Left lung (tissue), 10 donors: Measurements from ENCODE around the gene DENND1A. TPM values are rescaled to one million over a fixed set of nuclear protein-coding genes. Genes with fewer than 3 reads are reported as not detected.

Source experiments
- ATAC-seq: fragments of 200-7000 bp; cut with Tn5 transposase; one replicate; pipeline ENCODE4 v1.9.1; 2020; ENCODE audit warnings: moderate library complexity
- DNase-seq, 4 donors: peaks; one replicate each; pipeline ENCODE4 v3.0.0-alpha.2; 2013 to 2020
- H3K27ac ChIP-seq, 2 donors: fragments of 200-600 bp; sonication (generic) in 1 of 2; one replicate each; pipeline versions ENCODE4 v1.5.0 to v1.8.0; 2020 to 2021
- H3K27me3 ChIP-seq, 2 donors: fragments of 200-600 bp; sonication (generic) in 1 of 2; one replicate each; pipeline versions ENCODE4 v1.5.0 to v1.8.0; 2020 to 2021
- H3K36me3 ChIP-seq, 2 donors: fragments of 200-600 bp; sonication (generic) in 1 of 2; one replicate each; pipeline versions ENCODE4 v1.5.0 to v1.8.0; 2020 to 2021
- H3K4me1 ChIP-seq, 2 donors: fragments of 200-600 bp; one replicate each; pipeline ENCODE4 v1.8.0; 2021
- H3K4me3 ChIP-seq, 2 donors: fragments of 200-600 bp; sonication (generic) in 1 of 2; one replicate each; pipeline versions ENCODE4 v1.5.0 to v1.8.0; 2020 to 2021; ENCODE audit warnings: mild to moderate bottlenecking in 1 of 2
- H3K9me3 ChIP-seq, 2 donors: fragments of 200-600 bp; sonication (generic) in 1 of 2; one replicate each; pipeline versions ENCODE4 v1.5.0 to v1.8.0; 2020 to 2021
- CTCF ChIP-seq, 2 donors: fragments of 200-600 bp; sonication (generic) in 1 of 2; IDR thresholded peaks; one replicate each; pipeline versions ENCODE4 v1.5.0 to v1.8.0; 2021; ENCODE audit warnings: antibody characterized with exemption in 2 of 2
- intact Hi-C, 2 donors: fragments of 100-400 bp; cut with DNase I; formaldehyde crosslinking; loops; one replicate each; pipeline versions ENCODE4 v1.11.2 to v1.14.2; 2022
- polyA plus RNA-seq, 6 donors: library from polyadenylated mRNA; unstranded; fragments of 120-200 nt; gene quantifications; one replicate each; pipeline ENCODE4 v1.2.1, GENCODE V29; 2013; ENCODE audit not compliant: insufficient read length in 6 of 6
- total RNA-seq, 2 donors: library from RNA; stranded (reverse); fragmentation: NEBNext Ultra II Directional; extraction: Animal tissue kit (Norgen Biotek cat#: 25700); gene quantifications; one replicate each; pipeline ENCODE4 v1.2.1, GENCODE V29; 2021
- donor health status: DM: no; HTN: yes; CAD: no.
- donor health status: DM: no; HTN: no; CAD: no.

DENND1A gene
- total and polyA plus RNA-seq, 8 donors, result 8.3 to 23.2 (median 9.7) TPM

DNA sequence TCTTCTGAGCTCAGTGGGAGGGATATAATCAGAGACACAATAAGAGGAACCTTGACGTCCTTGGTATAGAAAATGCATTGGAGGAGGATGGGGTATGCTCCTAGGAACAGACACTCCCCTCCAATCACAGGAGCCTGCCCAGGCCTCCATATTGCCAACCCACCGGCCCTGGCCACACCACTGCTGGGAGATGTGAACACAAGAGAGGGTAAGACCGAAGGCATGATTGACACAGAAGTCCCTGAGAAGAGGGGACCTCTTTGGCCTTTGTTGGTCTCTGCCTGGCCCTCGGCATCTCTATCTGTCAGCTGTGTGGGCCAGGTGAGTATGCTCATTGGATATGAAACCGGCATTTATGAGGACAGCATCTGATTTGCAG, 511.9 kb downstream of the DENND1A start:
- Histone ChIP-seq H3K27ac (no peak overlapping the region), H3K4me3 (no peak overlapping the region), H3K4me1 (no peaks in the 10 kb centered on the region), H3K27me3 (no peaks in the 10 kb centered on the region), H3K9me3 (no peaks in the 10 kb centered on the region), H3K36me3 (peaks cover 0 to 38% of the 10 kb centered on the region in 2 donors)
- no peak for TF ChIP-seq CTCF (IDR thresholded peaks at IDR 0.05)
- ATAC-seq, result no peak
- peak in 2 of 4 donors; percentile 9 to 37 for DNase-seq
- intact Hi-C loops, result no loop called here

GRCh38 chr9:123417289-123418051, 512.5 kb downstream of the DENND1A start:
- Histone ChIP-seq H3K27ac (no peak overlapping the region), H3K9me3 (no peaks in the 10 kb centered on the region), H3K4me1 (no peaks in the 10 kb centered on the region), H3K36me3 (peaks cover 0 to 33% of the 10 kb centered on the region in 2 donors), H3K4me3 (no peak overlapping the region), H3K27me3 (no peaks in the 10 kb centered on the region)
- peak in 2 of 4 donors; percentile 5 to 6 for DNase-seq
- ATAC-seq, result no peak
- TF ChIP-seq CTCF (IDR thresholded peaks at IDR 0.05), result no peak
- intact Hi-C loops, result no loop called here

- DNase-seq (peak in 2 of 4 donors; percentile 10 to 37), ATAC-seq (no peak)
- H3K36me3 ChIP-seq, result peaks cover 0 to 36% of the 10 kb centered on the region in 2 donors
- no peak overlapping the region for H3K4me3 ChIP-seq
- H3K9me3 ChIP-seq, result no peaks in the 10 kb centered on the region
- TF ChIP-seq CTCF (IDR thresholded peaks at IDR 0.05), result no peak
- H3K27me3 ChIP-seq, result no peaks in the 10 kb centered on the region
- intact Hi-C loops, result no loop called here
- H3K27ac ChIP-seq, result no peak overlapping the region
- no peaks in the 10 kb centered on the region for H3K4me1 ChIP-seq
These were observed 513.8 kb downstream of the DENND1A start for GRCh38 chr9:123416176-123416575.

- no peak for TF ChIP-seq CTCF (IDR thresholded peaks at IDR 0.05)
- DNase-seq (peak in 2 of 4 donors; percentile 26 to 50), ATAC-seq (no peak)
- H3K9me3 ChIP-seq, result no peaks in the 10 kb centered on the region
- H3K27me3 ChIP-seq, result no peaks in the 10 kb centered on the region
- no peak overlapping the region for H3K4me3 ChIP-seq
- H3K36me3 ChIP-seq, result peaks cover 0 to 34% of the 10 kb centered on the region in 2 donors
- H3K4me1 ChIP-seq, result no peaks in the 10 kb centered on the region
- no peak overlapping the region for H3K27ac ChIP-seq
- intact Hi-C loops, result no loop called here
These were observed 514.7 kb downstream of the DENND1A start for GRCh38 chr9:123414936-123415930.

DNA sequence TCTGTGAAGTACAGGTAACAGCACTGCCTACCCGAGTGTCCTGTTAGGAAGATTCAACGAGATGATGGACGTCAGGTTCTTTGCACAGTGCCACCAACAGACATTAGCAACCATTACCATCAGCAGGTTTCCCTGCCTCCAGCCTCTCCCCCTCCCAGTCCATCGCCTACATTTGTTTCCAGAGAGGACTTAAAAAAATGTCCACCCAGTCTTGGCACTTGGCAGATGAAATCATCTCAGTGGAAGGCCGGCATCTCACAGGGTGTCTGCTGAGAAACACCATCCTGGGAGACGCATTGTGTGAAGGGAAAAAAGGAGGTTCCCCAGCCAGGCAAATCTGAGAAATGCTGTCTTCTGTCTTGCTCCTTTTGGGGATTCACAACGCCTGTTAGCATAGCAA, 515.7 kb downstream of the DENND1A start:
- H3K4me3 ChIP-seq, result no peak overlapping the region
- H3K27ac ChIP-seq, result no peak overlapping the region
- intact Hi-C loops, result no loop called here
- ATAC-seq (no peak), DNase-seq (no peak)
- no peaks in the 10 kb centered on the region for H3K27me3 ChIP-seq
- no peaks in the 10 kb centered on the region for H3K4me1 ChIP-seq
- no peaks in the 10 kb centered on the region for H3K9me3 ChIP-seq
- H3K36me3 ChIP-seq, result peaks cover 0 to 24% of the 10 kb centered on the region in 2 donors
- no peak for TF ChIP-seq CTCF (IDR thresholded peaks at IDR 0.05)
